NCI-H2171 treated with DMSO at 0.1 percent for 48 hours (cell line): ENCODE measurements around the gene NR2F6.
"Not testable (repeated sequence)": the region's sequence is repeated elsewhere in the genome, so short reads cannot be mapped to it uniquely, and the experiment has no call there.

Source experiments
- DNase-seq: peaks from one replicate; lab custom pipeline; 2025; lab: John Stamatoyannopoulos, UW

NR2F6 gene

GRCh38 chr19:17245535-17245984 is at the start of gene NR2F6:
NR2F6 (minus strand) TSS chr19:17245919; CDS start chr19:17245220, 699 bp downstream.
- no peak for DNase-seq

- no peak for DNase-seq
Observed at GRCh38 chr19:17294051-17294891, 48.6 kb upstream of the NR2F6 start.

- DNase-seq, result no peak
Observed at GRCh38 chr19:17293605-17294004, 47.9 kb upstream of the NR2F6 start.

GRCh38 chr19:17292301-17293074 is 46.8 kb upstream of the NR2F6 start:
- no peak for DNase-seq

GRCh38 chr19:17289489-17289888 is 43.8 kb upstream of the NR2F6 start:
- no peak for DNase-seq

- no peak for DNase-seq
Observed at GRCh38 chr19:17286752-17287151, 41.0 kb upstream of the NR2F6 start.

- DNase-seq, result no peak
Observed at GRCh38 chr19:17286263-17286662, 40.5 kb upstream of the NR2F6 start.

- no peak for DNase-seq
Observed at GRCh38 chr19:17285415-17286135, 39.9 kb upstream of the NR2F6 start.

- no peak for DNase-seq
Observed at GRCh38 chr19:17283504-17283996, 37.8 kb upstream of the NR2F6 start.

- peak; percentile 68 for DNase-seq
Observed at GRCh38 chr19:17282488-17283125, 36.9 kb upstream of the NR2F6 start.

GRCh38 chr19:17281391-17282304 is 35.9 kb upstream of the NR2F6 start, which contains the start of gene ANKLE1:
ANKLE1 (plus strand) TSS chr19:17281901; CDS start chr19:17281921, 20 bp downstream.
- DNase-seq, result no peak

- no peak for DNase-seq
Observed at GRCh38 chr19:17279436-17279835, 33.7 kb upstream of the NR2F6 start.

GRCh38 chr19:17275441-17276175 is 29.9 kb upstream of the NR2F6 start:
- no peak for DNase-seq

GRCh38 chr19:17274892-17275291 is 29.2 kb upstream of the NR2F6 start:
- DNase-seq, result not testable (repeated sequence)

- DNase-seq, result no peak
Observed at GRCh38 chr19:17268754-17269153, 23.0 kb upstream of the NR2F6 start.

- DNase-seq, result peak; percentile 100
Observed at GRCh38 chr19:17266975-17267788, 21.5 kb upstream of the NR2F6 start, which contains the start of gene BABAM1. BABAM1 (plus strand) TSS chr19:17267443; CDS start chr19:17268807, 1,364 bp downstream.

- no peak for DNase-seq
Observed at GRCh38 chr19:17266589-17266974, 20.9 kb upstream of the NR2F6 start.

- DNase-seq, result no peak
Observed at GRCh38 chr19:17266026-17266425, 20.3 kb upstream of the NR2F6 start.

- no peak for DNase-seq
Observed at GRCh38 chr19:17264641-17264979, 18.9 kb upstream of the NR2F6 start, which contains the start of gene USHBP1. USHBP1 (minus strand) TSS chr19:17264745; CDS start chr19:17264299, 446 bp downstream.
